Right lobe of liver (tissue), 6 donors: ENCODE measurements around the gene TSPAN2. TPM values are rescaled to one million over a fixed set of nuclear protein-coding genes. Genes with fewer than 3 reads are reported as not detected.

Experiments
- ATAC-seq, 4 donors: fragments of 200-7000 bp; cut with Tn5 transposase; one replicate each; pipeline ENCODE4 v1.9.1; 2020; ENCODE audit warnings: mild to moderate bottlenecking in 4 of 4, moderate library complexity in 4 of 4
- DNase-seq, 3 donors: peaks; one replicate each; pipeline ENCODE4 v3.0.0-alpha.2; 2020
- H3K27ac ChIP-seq, 3 donors: fragments of 200-600 bp; one replicate each; pipeline ENCODE4 v1.8.0; 2022
- H3K27me3 ChIP-seq, 2 donors: fragments of 200-600 bp; one replicate each; pipeline ENCODE4 v1.8.0; 2022
- H3K36me3 ChIP-seq, 4 donors: fragments of 200-600 bp; sonication (generic) in 1 of 4; one replicate each; pipeline versions ENCODE4 v1.5.1 to v1.8.0; 2017 to 2022; ENCODE audit warnings: control low read depth in 1 of 4
- H3K4me1 ChIP-seq, 4 donors: fragments of 200-600 bp; sonication (generic) in 1 of 4; one replicate each; pipeline versions ENCODE4 v1.5.1 to v1.8.0; 2017 to 2022; ENCODE audit warnings: control low read depth in 1 of 4
- H3K4me3 ChIP-seq, 3 donors: fragments of 200-600 bp; one replicate each; pipeline ENCODE4 v1.8.0; 2022
- H3K9me3 ChIP-seq, 4 donors: fragments of 200-600 bp; sonication (generic) in 1 of 4; one replicate each; pipeline versions ENCODE4 v1.5.1 to v1.8.0; 2017 to 2022; ENCODE audit warnings: control low read depth in 1 of 4
- CTCF ChIP-seq, 4 donors: fragments of 200-600 bp in 3 of 4; fragments of 450-650 bp in 1 of 4; IDR thresholded peaks; one replicate each; pipeline versions ENCODE4 v1.5.1 to v1.8.0; 2016 to 2022; ENCODE audit warnings: antibody characterized with exemption in 4 of 4, mild to moderate bottlenecking in 2 of 4
- POLR2A ChIP-seq: fragments of 450-650 bp; IDR thresholded peaks from one replicate; pipeline ENCODE4 v1.6.1; 2017; ENCODE audit warnings: antibody characterized with exemption, mild to moderate bottlenecking
- WGBS: methylation state at CpG from one replicate; pipeline ENCODE4 v1.1.6; 2018; ENCODE audit warnings: low coverage, low lambda C conversion rate; ENCODE audit not compliant: insufficient coverage; ENCODE audit errors: missing lambda C conversion rate; 5-methylcytosine and 5-hydroxymethylcytosine counted together
- intact Hi-C, 2 donors: fragments of 100-400 bp; cut with DNase I; formaldehyde crosslinking; loops; one replicate each; pipeline versions ENCODE4 v1.11.2 to v1.14.1; 2022
- total RNA-seq, 6 experiments: library from RNA; depleted of rRNA in 2 of 6; stranded (reverse); fragments of >200 nt in 2 of 6; fragmentation: NEBNext Ultra II Directional in 3 of 6; extraction: Animal tissue kit (Norgen Biotek cat#: 25700) in 3 of 6; gene quantifications; one replicate each; pipeline versions ENCODE4 v1.1.0 to v1.2.4, GENCODE V29; 2016 to 2023
- donor health status: DM: no; HTN: yes; CAD: no.
- donor health status: DM: no; HTN: no; CAD: no.
- donor health status: DM: no; HTN: no; CAD: no.
- donor health status: DM: no; HTN: yes; CAD: no.
- donor health status: DM: no; HTN: yes; CAD: no.

TSPAN2 gene
- total RNA-seq, 6 experiments from 2014 or later, result 0.35 to 0.55 (median 0.42) TPM; not detected in 2

DNA sequence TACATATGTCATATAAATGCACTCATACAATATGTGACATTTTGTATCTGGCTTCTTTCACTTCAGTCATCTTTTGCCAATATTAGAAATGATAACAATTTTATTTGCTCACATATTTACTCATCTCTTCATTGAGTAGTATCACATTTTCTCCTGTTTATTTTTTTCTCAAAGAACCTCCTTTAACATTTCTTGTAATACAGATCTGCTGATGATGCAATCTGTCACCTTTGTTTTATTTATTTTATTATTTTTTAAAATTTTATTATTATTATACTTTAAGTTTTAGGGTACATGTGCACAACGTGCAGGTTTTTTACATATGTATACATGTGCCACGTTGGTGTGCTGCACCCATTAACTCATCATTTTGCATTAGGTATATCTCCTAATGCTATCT, 75.5 kb downstream of the TSPAN2 start:
- intact Hi-C loops, result no loop called here
- WGBS, result 77% methylated on average over 2 of the region's 2 CpGs
- H3K9me3 ChIP-seq, result no peaks in the 10 kb centered on the region
- TF ChIP-seq CTCF (IDR thresholded peaks at IDR 0.05), result no peak
- no peak for TF ChIP-seq POLR2A
- H3K36me3 ChIP-seq, result no peaks in the 10 kb centered on the region
- no peak for DNase-seq
- H3K4me1 ChIP-seq, result no peaks in the 10 kb centered on the region
- H3K4me3 ChIP-seq, result no peak overlapping the region
- no peak overlapping the region for H3K27ac ChIP-seq
- no peak for ATAC-seq
- H3K27me3 ChIP-seq, result no peaks in the 10 kb centered on the region

- 33% methylated on average over 1 of the region's 1 CpG for WGBS
- no peak for ATAC-seq
Measured at GRCh38 chr1:115012434-115012833, 76.9 kb downstream of the TSPAN2 start.

GRCh38 chr1:115012006-115012405, 77.3 kb downstream of the TSPAN2 start:
- ATAC-seq (no peak), DNase-seq (no peak)
- H3K9me3 ChIP-seq, result no peaks in the 10 kb centered on the region
- WGBS, result 100% methylated on average over 1 of the region's 1 CpG
- no peak overlapping the region for H3K4me3 ChIP-seq
- H3K27ac ChIP-seq, result no peak overlapping the region
- no peaks in the 10 kb centered on the region for H3K4me1 ChIP-seq
- TF ChIP-seq CTCF (IDR thresholded peaks at IDR 0.05), result no peak
- no peak for TF ChIP-seq POLR2A
- no peaks in the 10 kb centered on the region for H3K27me3 ChIP-seq
- intact Hi-C loops, result no loop called here
- no peaks in the 10 kb centered on the region for H3K36me3 ChIP-seq

More at GRCh38 chr1:115012434-115012833, 76.9 kb downstream of the TSPAN2 start:
- Histone ChIP-seq H3K27me3 (no peaks in the 10 kb centered on the region), H3K4me1 (no peaks in the 10 kb centered on the region), H3K27ac (no peak overlapping the region), H3K36me3 (no peaks in the 10 kb centered on the region), H3K4me3 (no peak overlapping the region), H3K9me3 (no peaks in the 10 kb centered on the region)
- intact Hi-C loops, result no loop called here
- DNase-seq, result no peak
- TF ChIP-seq POLR2A (no peak), CTCF (IDR thresholded peaks at IDR 0.05) (no peak)

GRCh38 chr1:115006191-115006590, 83.1 kb downstream of the TSPAN2 start:
- no peaks in the 10 kb centered on the region for H3K36me3 ChIP-seq
- H3K9me3 ChIP-seq, result no peaks in the 10 kb centered on the region
- 56% methylated on average over 2 of the region's 2 CpGs for WGBS
- no peak overlapping the region for H3K27ac ChIP-seq
- H3K4me3 ChIP-seq, result no peak overlapping the region
- TF ChIP-seq CTCF (IDR thresholded peaks at IDR 0.05), result no peak
- no peak for TF ChIP-seq POLR2A
- intact Hi-C loops, result no loop called here
- DNase-seq, result no peak
- no peaks in the 10 kb centered on the region for H3K27me3 ChIP-seq
- no peaks in the 10 kb centered on the region for H3K4me1 ChIP-seq
- ATAC-seq, result no peak

Other genes with a start within 250 kb of the TSPAN2 start
- gene SYCP1, start 234.6 kb downstream of the TSPAN2 start, total RNA-seq, result not detected
- gene TSHB, start 59.7 kb downstream of the TSPAN2 start, total RNA-seq, result not detected
- gene NGF, start 248.7 kb upstream of the TSPAN2 start, total RNA-seq, result 1 to 10 TPM in 2 of 6 experiments, under 1 TPM in 4; 0.22 to 1.3 (median 0.49) TPM